IMR-90 (cell line): Measurements from ENCODE around the gene FUBP3. TPM values are rescaled to one million over a fixed set of nuclear protein-coding genes. Genes with fewer than 3 reads are reported as not detected.

Experiments
- ATAC-seq: fragments of 200-7000 bp; cut with Tn5 transposase; 2 replicates; pipeline ENCODE4 v1.9.1; 2020; ENCODE audit warnings: low read depth, mild to moderate bottlenecking, moderate library complexity
- BruUV-seq: library from RNA; stranded (reverse); fragments of 400-500 nt; replicated peaks from 2 replicates; lab custom pipeline; 2021; lab: Mats Ljungman, UMichigan
- CTCF ChIA-PET: fragments of 300-600 bp; formaldehyde crosslinking; extraction: SDS; loops from one replicate; lab custom pipeline; 2021; ENCODE audit warnings: antibody characterized with exemption; lab: Yijun Ruan, JAX
- POLR2A ChIA-PET: fragments of 300-600 bp; sonication (Branson Sonifier 250); formaldehyde crosslinking; loops from one replicate; lab custom pipeline; 2022; ENCODE audit warnings: antibody characterized with exemption; ENCODE audit not compliant: unreplicated experiment; lab: Charles Lee
- DNase-seq: peaks from one replicate; pipeline ENCODE4 v3.0.0; 2013
- H2AFZ ChIP-seq: replicated peaks from 2 replicates; pipeline ENCODE3; 2013; ENCODE audit warnings: low read length, mild to moderate bottlenecking; ENCODE audit not compliant: poor library complexity
- H2AK5ac ChIP-seq: 2 replicates; pipeline ENCODE4 v1.6.1; 2013; ENCODE audit warnings: low read depth, low read length, inconsistent platforms
- H2AK9ac ChIP-seq: replicated peaks from 2 replicates; pipeline ENCODE3; 2013; ENCODE audit warnings: mild to moderate bottlenecking, low read depth, low read length, moderate library complexity; ENCODE audit not compliant: poor library complexity
- H2BK120ac ChIP-seq: 2 replicates; pipeline ENCODE4 v1.6.1; 2013; ENCODE audit warnings: low read depth, low read length, inconsistent platforms
- H2BK15ac ChIP-seq: 3 replicates; pipeline ENCODE4 v1.6.1; 2013; ENCODE audit warnings: low read depth, low read length, inconsistent platforms
- H2BK20ac ChIP-seq: 2 replicates; pipeline ENCODE4 v1.6.1; 2013; ENCODE audit warnings: low read depth, mild to moderate bottlenecking, inconsistent platforms, low read length, moderate library complexity
- H2BK5ac ChIP-seq: 2 replicates; pipeline ENCODE4 v1.6.1; 2013; ENCODE audit warnings: mild to moderate bottlenecking, low read depth, low read length, inconsistent platforms; ENCODE audit not compliant: poor library complexity, severe bottlenecking
- H3K14ac ChIP-seq: replicated peaks from 2 replicates; pipeline ENCODE4 v1.6.1; 2013; ENCODE audit warnings: low read depth, low read length, inconsistent platforms
- H3K18ac ChIP-seq: 2 replicates; pipeline ENCODE4 v1.6.1; 2013; ENCODE audit warnings: low read depth, low read length, control low read depth
- H3K23ac ChIP-seq: 2 replicates; pipeline ENCODE4 v1.6.1; 2013; ENCODE audit warnings: low read depth, low read length, inconsistent platforms
- H3K27ac ChIP-seq: 2 replicates; pipeline ENCODE4 v1.5.1; 2013; ENCODE audit warnings: mild to moderate bottlenecking, control low read depth, low read length; ENCODE audit not compliant: insufficient read depth
- H3K27me3 ChIP-seq: 2 replicates; pipeline ENCODE4 v1.6.1; 2013; ENCODE audit warnings: low read length; ENCODE audit not compliant: control insufficient read depth, insufficient read depth
- H3K36me3 ChIP-seq: 2 replicates; pipeline ENCODE4 v1.6.1; 2013; ENCODE audit warnings: low read length, mixed read lengths; ENCODE audit not compliant: control insufficient read depth, insufficient read depth
- H3K4ac ChIP-seq: 2 replicates; pipeline ENCODE4 v1.6.1; 2013; ENCODE audit warnings: low read depth, low read length, inconsistent platforms
- H3K4me1 ChIP-seq: 2 replicates; pipeline ENCODE4 v1.6.1; 2013; ENCODE audit warnings: low read length, mixed read lengths; ENCODE audit not compliant: control insufficient read depth, insufficient read depth
- H3K4me2 ChIP-seq: 2 replicates; pipeline ENCODE4 v1.6.1; 2013; ENCODE audit warnings: low read depth, mild to moderate bottlenecking, control low read depth, low read length, moderate library complexity
- H3K4me3 ChIP-seq: 2 replicates; pipeline ENCODE4 v1.5.1; 2013; ENCODE audit warnings: low read depth, mild to moderate bottlenecking, control low read depth, low read length, moderate library complexity; ENCODE audit not compliant: insufficient read depth
- H3K56ac ChIP-seq: 2 replicates; pipeline ENCODE4 v1.6.1; 2013; ENCODE audit warnings: low read length, inconsistent platforms; ENCODE audit not compliant: insufficient read depth; ENCODE audit errors: extremely low read depth
- H3K79me1 ChIP-seq, 2 experiments: 2 replicates each; pipeline ENCODE4 v1.6.1; 2013; ENCODE audit warnings: low read length in 2 of 2, inconsistent platforms in 1 of 2, low read depth in 1 of 2
- H3K9ac ChIP-seq: 2 replicates; pipeline ENCODE4 v1.6.1; 2013; ENCODE audit warnings: low read depth, low read length, control low read depth
- H3K9me1 ChIP-seq: 2 replicates; pipeline ENCODE4 v1.6.1; 2013; ENCODE audit warnings: low read length, inconsistent platforms; ENCODE audit not compliant: insufficient read depth
- H3K9me3 ChIP-seq: 2 replicates; pipeline ENCODE4 v1.6.1; 2013; ENCODE audit warnings: low read length; ENCODE audit not compliant: control insufficient read depth, insufficient read depth
- H4K20me1 ChIP-seq: 2 replicates; pipeline ENCODE4 v1.6.1; 2013; ENCODE audit warnings: low read length, inconsistent platforms; ENCODE audit not compliant: insufficient read depth
- H4K5ac ChIP-seq: 2 replicates; pipeline ENCODE4 v1.6.1; 2013; ENCODE audit warnings: mild to moderate bottlenecking, low read depth, low read length, control low read depth
- H4K8ac ChIP-seq, 2 experiments: 2 replicates each; pipeline ENCODE4 v1.6.1; 2013; ENCODE audit warnings: low read depth in 2 of 2, low read length in 2 of 2, control low read depth in 1 of 2, inconsistent platforms in 1 of 2
- H4K91ac ChIP-seq: 2 replicates; pipeline ENCODE4 v1.6.1; 2013; ENCODE audit warnings: low read depth, low read length, inconsistent platforms; ENCODE audit not compliant: insufficient read depth
- CEBPB ChIP-seq: IDR thresholded peaks from 2 replicates; pipeline ENCODE4 v1.6.1; 2012; ENCODE audit warnings: low read depth, low read length, improper control_type of control experiment
- RCOR1 ChIP-seq: IDR thresholded peaks from 2 replicates; pipeline ENCODE4 v1.6.1; 2012; ENCODE audit warnings: mild to moderate bottlenecking, low read length, improper control_type of control experiment; ENCODE audit not compliant: insufficient replicate concordance
- WGBS, 2 experiments: methylation state at CpG; one replicate each; pipeline versions ENCODE4 v1.1.5 to v1.1.7; 2013; ENCODE audit warnings: missing lambda C conversion rate in 2 of 2; ENCODE audit not compliant: insufficient read length in 1 of 2; ENCODE audit errors: extremely low coverage in 2 of 2; 5-methylcytosine and 5-hydroxymethylcytosine counted together
- dilution Hi-C: fragments of 300-500 bp; cut with HindIII; formaldehyde crosslinking; loops from one replicate; pipeline ENCODE4 v1.14.3; 2018; ENCODE audit warnings: low sequenced_read_pairs; ENCODE audit not compliant: unreplicated experiment
- in situ Hi-C: fragments of 300-500 bp; cut with MboI; formaldehyde crosslinking; loops from 3 replicates; pipeline ENCODE4 v1.14.3; 2019; ENCODE audit warnings: low sequenced_read_pairs, inconsistent platforms, mixed read lengths
- intact Hi-C: fragments of 100-400 bp; cut with micrococcal nuclease; formaldehyde crosslinking; loops from 2 replicates; pipeline ENCODE4 v1.10.0; 2022
- polyA plus RNA-seq, 3 experiments: library from polyadenylated mRNA; depleted of rRNA; stranded (reverse); fragments of >200 nt; gene quantifications; 2 replicates each; pipeline ENCODE4 v1.2.3, GENCODE V29; 2012; ENCODE audit warnings: low replicate concordance in 1 of 3
- total RNA-seq: library from RNA; depleted of rRNA; stranded (reverse); fragments of >200 nt; gene quantifications from 2 replicates; pipeline ENCODE4 v1.2.3, GENCODE V29; 2012

FUBP3 gene
- total and polyA plus RNA-seq, 2 of the 4 experiments (the other 2 are of a cell fraction), result 32.3 to 50.1 TPM

DNA sequence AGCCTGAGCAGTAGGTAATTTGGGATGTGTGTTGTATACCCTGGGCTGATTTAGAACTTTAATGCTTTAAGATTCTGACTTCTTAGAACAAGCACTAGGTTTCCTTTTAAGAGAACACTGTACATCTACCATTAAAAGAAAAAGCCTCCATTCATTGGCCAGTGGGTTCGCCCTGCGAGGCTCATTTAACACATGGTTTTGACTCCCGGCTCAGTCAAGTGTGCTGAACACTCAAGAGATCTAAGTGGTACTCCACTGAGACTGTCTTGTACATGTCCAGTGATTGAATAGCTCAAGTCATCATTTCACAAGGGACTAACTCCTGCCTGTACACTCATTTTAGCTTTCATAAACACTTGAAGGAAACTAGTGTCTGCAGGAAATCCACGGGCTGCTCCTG, 3.9 kb downstream of the FUBP3 start:
- H3K27me3 ChIP-seq, result no peaks in the 10 kb centered on the region
- ATAC-seq (no peak), DNase-seq (no peak)
- H2BK15ac ChIP-seq, result no peak overlapping the region
- H4K20me1 ChIP-seq, result peaks cover 62% of the 10 kb centered on the region
- no peak overlapping the region for H2AK5ac ChIP-seq
- no peak overlapping the region for H4K91ac ChIP-seq
- no peak overlapping the region for H3K4me3 ChIP-seq
- peaks cover 2% of the 10 kb centered on the region for H3K4me1 ChIP-seq
- no peak overlapping the region for H3K14ac ChIP-seq
- 88% methylated on average over 3 of the region's 4 CpGs; no CpG with 5 or more reads in 1 of the 2 experiments for WGBS, 2 experiments
- CTCF ChIA-PET, result no interaction called here
- peaks cover 3% of the 10 kb centered on the region for H3K9me1 ChIP-seq
- no peak overlapping the region for H3K18ac ChIP-seq
- H2BK20ac ChIP-seq, result no peak overlapping the region
- H3K4ac ChIP-seq, result no peak overlapping the region
- no TSS peak for BruUV-seq
- H3K9me3 ChIP-seq, result no peaks in the 10 kb centered on the region
- no peak overlapping the region for H2AFZ ChIP-seq
- POLR2A ChIA-PET, result no interaction called here
- H2BK5ac ChIP-seq, result no peak overlapping the region
- no peak overlapping the region for H3K9ac ChIP-seq
- H3K4me2 ChIP-seq, result no peak overlapping the region
- no peak overlapping the region for H2AK9ac ChIP-seq
- H3K27ac ChIP-seq, result no peak overlapping the region
- no peak overlapping the region for H4K5ac ChIP-seq
- dilution Hi-C loops (no loop called here), in situ Hi-C loops (no loop called here), intact Hi-C loops (no loop called here)
- H4K8ac ChIP-seq, result no peak overlapping the region
- no peak overlapping the region for H2BK120ac ChIP-seq
- H3K56ac ChIP-seq, result no peak overlapping the region
- H3K23ac ChIP-seq, result no peak overlapping the region
- H3K79me1 ChIP-seq, result peaks cover 38 to 77% of the 10 kb centered on the region in 2 experiments
- H3K36me3 ChIP-seq, result peaks cover 11% of the 10 kb centered on the region
- TF ChIP-seq RCOR1 (no peak), CEBPB (no peak)
